Neural progenitor cell (in vitro differentiated cells): ENCODE results near the gene ABCC2. TPM values are rescaled to one million over a fixed set of nuclear protein-coding genes. Genes with fewer than 3 reads are reported as not detected.

ENCODE experiments used
- DNase-seq: peaks from one replicate; pipeline ENCODE4 v3.0.0-alpha.2; 2016; ENCODE audit warnings: low spot score
- H2AFZ ChIP-seq: fragments of 200-600 bp; sonication (generic); replicated peaks from 2 replicates; pipeline ENCODE4 v1.6.1; 2016; ENCODE audit warnings: antibody characterized with exemption
- H3F3A ChIP-seq: fragments of 200-600 bp; sonication (generic); 2 replicates; pipeline ENCODE4 v1.6.1; 2016; ENCODE audit warnings: antibody characterized with exemption, low read depth
- H3K27ac ChIP-seq: fragments of 200-600 bp; sonication (generic); 2 replicates; pipeline ENCODE4 v1.5.1; 2016; ENCODE audit warnings: mild to moderate bottlenecking
- H3K27me3 ChIP-seq: fragments of 200-600 bp; sonication (generic); 2 replicates; pipeline ENCODE4 v1.6.1; 2016; ENCODE audit warnings: mild to moderate bottlenecking, moderate library complexity
- H3K36me3 ChIP-seq: fragments of 200-600 bp; sonication (generic); 2 replicates; pipeline ENCODE4 v1.5.1; 2016
- H3K4me1 ChIP-seq: fragments of 200-600 bp; sonication (generic); 2 replicates; pipeline ENCODE4 v1.6.1; 2016; ENCODE audit warnings: mixed run types
- H3K4me2 ChIP-seq: fragments of 200-600 bp; sonication (generic); 2 replicates; pipeline ENCODE4 v1.6.1; 2016
- H3K4me3 ChIP-seq: fragments of 200-600 bp; sonication (generic); 2 replicates; pipeline ENCODE4 v1.5.1; 2016
- H3K79me2 ChIP-seq: fragments of 200-600 bp; sonication (generic); 2 replicates; pipeline ENCODE4 v1.6.1; 2016; ENCODE audit warnings: low read depth
- H3K9ac ChIP-seq: fragments of 200-600 bp; sonication (generic); 2 replicates; pipeline ENCODE4 v1.6.1; 2016
- H3K9me3 ChIP-seq: fragments of 200-600 bp; sonication (generic); 2 replicates; pipeline ENCODE4 v1.5.1; 2016; ENCODE audit warnings: low read depth
- H4K20me1 ChIP-seq: fragments of 200-600 bp; sonication (generic); 2 replicates; pipeline ENCODE4 v1.6.1; 2016; ENCODE audit warnings: low read depth
- H3K27ac Mint-ChIP-seq: 3 replicates; pipeline ENCODE4 v1.8.0; 2021; ENCODE audit warnings: mixed read lengths
- H3K27me3 Mint-ChIP-seq: 2 replicates; pipeline ENCODE4 v1.8.0; 2022; ENCODE audit warnings: low read depth, mild to moderate bottlenecking, inconsistent platforms, moderate library complexity, mixed read lengths; ENCODE audit not compliant: insufficient read depth
- H3K36me3 Mint-ChIP-seq: 3 replicates; pipeline ENCODE4 v1.8.0; 2021; ENCODE audit warnings: mixed read lengths
- H3K4me1 Mint-ChIP-seq: 3 replicates; pipeline ENCODE4 v1.8.0; 2021; ENCODE audit warnings: mixed read lengths
- H3K4me3 Mint-ChIP-seq: 3 replicates; pipeline ENCODE4 v1.8.0; 2021; ENCODE audit warnings: mild to moderate bottlenecking, moderate library complexity, mixed read lengths
- H3K9me3 Mint-ChIP-seq: 3 replicates; pipeline ENCODE4 v1.8.0; 2020; ENCODE audit warnings: mixed read lengths
- CTCF ChIP-seq: fragments of 200-600 bp; sonication (generic); IDR thresholded peaks from 2 replicates; pipeline ENCODE4 v1.5.1; 2017; ENCODE audit warnings: antibody characterized with exemption, mild to moderate bottlenecking
- EZH2 ChIP-seq: fragments of 200-600 bp; sonication (generic); IDR thresholded peaks from 2 replicates; pipeline ENCODE4 v1.6.1; 2017; ENCODE audit warnings: antibody characterized with exemption, mild to moderate bottlenecking, moderate library complexity
- EZH2phosphoT487 ChIP-seq: fragments of 200-600 bp; sonication (generic); IDR thresholded peaks from 2 replicates; pipeline ENCODE4 v1.6.1; 2017; ENCODE audit warnings: antibody characterized with exemption
- total RNA-seq: library from RNA; depleted of rRNA; stranded (reverse); fragments of >200 nt; gene quantifications from 2 replicates; pipeline ENCODE4 v1.2.3, GENCODE V29; 2015; ENCODE audit warnings: low replicate concordance

Gene ABCC2
- total RNA-seq, 1 donor from 2014 or later, result 0.26 TPM

DNA sequence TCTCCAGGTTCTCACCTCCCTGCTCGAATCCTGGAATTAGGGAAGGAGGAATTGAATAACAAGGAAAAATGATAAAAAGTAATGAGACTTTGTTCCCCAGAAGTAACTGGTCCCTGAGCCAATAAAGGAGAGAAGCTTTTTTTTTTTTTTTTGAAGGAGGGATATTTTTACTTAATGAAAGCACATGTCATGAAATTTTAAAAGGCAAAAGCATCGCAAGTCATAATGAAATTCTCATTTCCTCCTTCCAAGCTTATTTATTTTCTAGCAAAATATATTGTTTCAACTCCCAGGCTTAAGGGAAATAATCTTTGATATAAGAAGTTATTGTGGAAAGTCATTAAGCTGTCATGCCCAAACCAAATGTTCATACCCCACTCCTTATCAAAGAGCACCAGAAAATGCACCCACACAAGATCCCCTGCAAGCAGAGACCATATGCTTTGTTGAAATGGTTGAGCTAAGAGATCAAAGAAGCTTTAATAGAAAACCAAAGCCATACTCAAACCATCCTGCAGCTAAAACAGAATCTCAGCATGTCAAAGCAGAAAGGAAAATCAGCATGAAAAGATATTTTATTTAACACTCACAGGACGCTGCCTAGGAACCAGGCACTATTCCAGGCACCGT, 16.7 kb upstream of the ABCC2 start:
- TF ChIP-seq EZH2phosphoT487 (no peak), EZH2 (no peak), CTCF (no peak)
- Mint-ChIP-seq H3K27ac (no peak overlapping the region), H3K4me1 (peaks cover 14% of the 10 kb centered on the region), H3K36me3 (peaks cover 11% of the 10 kb centered on the region), H3K27me3 (no peaks in the 10 kb centered on the region), H3K9me3 (peaks cover 7% of the 10 kb centered on the region), H3K4me3 (no peak overlapping the region)
- no peak for DNase-seq
- H3K9ac ChIP-seq, result no peak overlapping the region
- H3K9me3 ChIP-seq, result no peaks in the 10 kb centered on the region
- no peak overlapping the region for H3K27ac ChIP-seq
- H3F3A ChIP-seq, result no peaks in the 10 kb centered on the region
- H3K27me3 ChIP-seq, result no peaks in the 10 kb centered on the region
- no peaks in the 10 kb centered on the region for H3K36me3 ChIP-seq
- H3K4me2 ChIP-seq, result no peak overlapping the region
- peaks cover 6% of the 10 kb centered on the region for H3K4me1 ChIP-seq
- H3K4me3 ChIP-seq, result no peak overlapping the region
- H4K20me1 ChIP-seq, result no peaks in the 10 kb centered on the region
- H2AFZ ChIP-seq, result no peak overlapping the region
- no peaks in the 10 kb centered on the region for H3K79me2 ChIP-seq

DNA sequence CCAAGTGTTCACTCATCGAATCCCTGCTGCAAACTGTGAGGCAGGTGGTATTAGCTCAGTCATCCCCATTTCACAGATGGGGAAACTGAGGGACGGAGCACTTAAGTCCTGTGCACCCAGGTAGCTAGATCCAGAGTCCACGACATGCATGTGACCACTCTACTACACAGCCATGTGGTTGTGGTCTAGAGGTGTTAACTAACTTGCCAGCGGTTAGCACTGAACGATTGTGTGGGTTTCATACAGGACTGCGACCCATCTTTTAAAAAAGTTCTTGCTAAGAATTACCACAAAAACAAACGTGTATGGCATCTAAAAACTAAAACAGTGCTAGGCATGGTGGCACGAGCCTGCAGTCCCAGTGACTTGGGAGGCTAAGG, 16.1 kb upstream of the ABCC2 start:
- TF ChIP-seq CTCF, result no peak
- no peak for TF ChIP-seq EZH2
- no peak for TF ChIP-seq EZH2phosphoT487
- peaks cover 7% of the 10 kb centered on the region for H3K9me3 Mint-ChIP-seq

GRCh38 chr10:99767901-99768300, 14.5 kb upstream of the ABCC2 start:
- Mint-ChIP-seq H3K27ac (no peak overlapping the region), H3K27me3 (no peaks in the 10 kb centered on the region), H3K4me3 (no peak overlapping the region), H3K36me3 (peaks cover 3% of the 10 kb centered on the region), H3K9me3 (peaks cover 3% of the 10 kb centered on the region), H3K4me1 (peaks cover 14% of the 10 kb centered on the region)
- H3K27ac ChIP-seq, result no peak overlapping the region
- H3K79me2 ChIP-seq, result no peaks in the 10 kb centered on the region
- H3K27me3 ChIP-seq, result no peaks in the 10 kb centered on the region
- no peak overlapping the region for H3K9ac ChIP-seq
- TF ChIP-seq EZH2phosphoT487 (no peak), CTCF (no peak), EZH2 (no peak)
- no peak overlapping the region for H3K4me3 ChIP-seq
- H4K20me1 ChIP-seq, result no peaks in the 10 kb centered on the region
- no peak for DNase-seq
- no peaks in the 10 kb centered on the region for H3F3A ChIP-seq
- peaks cover 6% of the 10 kb centered on the region for H3K4me1 ChIP-seq
- no peak overlapping the region for H3K4me2 ChIP-seq
- H3K9me3 ChIP-seq, result no peaks in the 10 kb centered on the region
- no peaks in the 10 kb centered on the region for H3K36me3 ChIP-seq
- H2AFZ ChIP-seq, result no peak overlapping the region

More for the DNA sequence above, 16.1 kb upstream of the ABCC2 start:
- Histone ChIP-seq H3F3A (no peaks in the 10 kb centered on the region), H3K4me3 (no peak overlapping the region), H3K36me3 (no peaks in the 10 kb centered on the region), H3K4me1 (peaks cover 6% of the 10 kb centered on the region), H3K27me3 (no peaks in the 10 kb centered on the region), H3K9me3 (no peaks in the 10 kb centered on the region), H3K79me2 (no peaks in the 10 kb centered on the region), H2AFZ (no peak overlapping the region), H3K4me2 (no peak overlapping the region), H3K27ac (no peak overlapping the region), H3K9ac (no peak overlapping the region), H4K20me1 (no peaks in the 10 kb centered on the region)
- DNase-seq, result no peak
- Mint-ChIP-seq H3K4me3 (no peak overlapping the region), H3K36me3 (peaks cover 9% of the 10 kb centered on the region), H3K4me1 (peaks cover 14% of the 10 kb centered on the region), H3K27me3 (no peaks in the 10 kb centered on the region), H3K27ac (no peak overlapping the region)
